ENCODE measurements around the gene CAMKK2. TPM values are rescaled to one million over a fixed set of nuclear protein-coding genes. Genes with fewer than 3 reads are reported as not detected.
A peak's percentile ranks its signal among the peaks of the same experiment; 100 is the strongest.
"Not testable (repeated sequence)": the region's sequence is repeated elsewhere in the genome, so short reads cannot be mapped to it uniquely, and the experiment has no call there.

CAMKK2 gene
- 13.5 and 14.2 TPM in 2 replicates for total RNA-seq (2014; rRNA removed)
- polyA plus RNA-seq (2012): 16.7 TPM

GRCh38 chr12:121296618-121297434, at the start of gene CAMKK2:
CAMKK2 (minus strand) TSS chr12:121296709; CDS start chr12:121274526, 22,183 bp downstream.
- peak; percentile 68 for DNase-seq (ENCODE audit: low read depth)

DNA sequence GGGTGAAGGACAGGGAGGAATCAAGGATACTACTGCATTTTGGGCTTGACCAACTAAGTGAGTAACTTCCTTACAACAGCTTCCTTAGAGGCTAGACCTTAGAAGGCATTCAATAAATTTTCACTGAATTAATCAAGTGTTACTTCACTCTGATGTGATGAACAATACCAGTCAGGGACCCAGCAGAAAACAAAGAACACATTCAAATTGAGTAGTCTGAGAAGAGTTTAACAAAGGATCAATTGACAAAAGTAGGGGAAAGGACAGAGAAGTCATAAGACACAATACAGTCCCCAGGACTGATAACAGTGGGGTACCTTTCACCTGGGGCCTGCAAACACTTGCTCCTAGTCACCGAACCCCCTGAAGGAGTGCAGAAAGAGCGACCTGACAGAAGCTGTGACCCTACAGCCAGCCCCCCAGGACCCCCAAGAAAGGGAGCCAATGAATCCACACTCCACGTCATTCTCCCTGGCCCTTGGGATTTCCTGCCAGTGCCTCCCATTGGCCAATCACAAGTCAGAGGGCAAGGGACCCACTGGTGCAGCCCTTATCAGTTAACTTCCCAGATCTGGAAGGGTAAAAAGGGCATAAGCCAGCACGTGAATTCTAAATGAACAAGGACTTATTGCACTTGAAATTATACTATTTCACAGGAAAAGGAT, 48.8 kb upstream of the CAMKK2 start:
- DNase-seq (ENCODE audit: low read depth): no peak

DNA sequence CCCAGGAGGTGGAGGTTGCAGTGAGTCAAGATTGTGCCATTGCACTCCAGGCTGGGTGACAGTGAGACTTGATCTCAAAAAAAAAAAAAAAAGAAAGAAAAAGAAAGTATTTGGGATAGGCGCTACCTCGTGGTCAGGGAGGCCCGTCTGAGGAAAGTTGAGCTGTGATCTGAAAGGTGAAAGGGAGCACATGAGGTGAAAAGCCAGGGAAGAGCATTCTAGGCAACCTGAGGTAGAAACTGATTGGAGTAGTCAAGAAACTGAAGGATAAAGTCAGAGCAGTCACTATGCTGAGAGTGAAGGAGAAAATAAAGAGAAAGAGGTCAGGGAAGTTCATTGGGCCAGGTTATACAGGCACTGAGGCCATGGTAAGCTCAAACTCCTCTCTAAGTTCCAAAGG, 48.0 kb upstream of the CAMKK2 start:
- no peak for DNase-seq (ENCODE audit: low read depth)

DNA sequence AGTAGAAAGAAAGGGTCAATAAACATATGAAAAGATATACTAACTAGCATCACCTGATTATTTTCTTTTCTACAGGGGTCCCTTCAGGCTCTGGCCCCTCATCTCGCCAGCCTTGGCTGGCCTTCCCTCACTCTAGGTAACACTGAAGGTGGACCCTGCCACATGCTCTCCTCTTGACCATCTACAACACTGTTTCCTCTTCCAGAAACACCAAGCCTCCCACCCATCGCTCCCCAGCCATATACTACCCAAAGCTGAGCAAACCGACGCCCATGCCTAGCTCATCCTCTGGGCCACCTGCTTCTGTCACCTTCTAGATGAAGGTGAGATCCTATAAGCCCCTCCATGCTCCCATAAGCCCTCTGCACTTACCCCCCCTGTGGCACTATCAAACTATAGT, 40.9 kb upstream of the CAMKK2 start:
- DNase-seq (ENCODE audit: low read depth): no peak

DNA sequence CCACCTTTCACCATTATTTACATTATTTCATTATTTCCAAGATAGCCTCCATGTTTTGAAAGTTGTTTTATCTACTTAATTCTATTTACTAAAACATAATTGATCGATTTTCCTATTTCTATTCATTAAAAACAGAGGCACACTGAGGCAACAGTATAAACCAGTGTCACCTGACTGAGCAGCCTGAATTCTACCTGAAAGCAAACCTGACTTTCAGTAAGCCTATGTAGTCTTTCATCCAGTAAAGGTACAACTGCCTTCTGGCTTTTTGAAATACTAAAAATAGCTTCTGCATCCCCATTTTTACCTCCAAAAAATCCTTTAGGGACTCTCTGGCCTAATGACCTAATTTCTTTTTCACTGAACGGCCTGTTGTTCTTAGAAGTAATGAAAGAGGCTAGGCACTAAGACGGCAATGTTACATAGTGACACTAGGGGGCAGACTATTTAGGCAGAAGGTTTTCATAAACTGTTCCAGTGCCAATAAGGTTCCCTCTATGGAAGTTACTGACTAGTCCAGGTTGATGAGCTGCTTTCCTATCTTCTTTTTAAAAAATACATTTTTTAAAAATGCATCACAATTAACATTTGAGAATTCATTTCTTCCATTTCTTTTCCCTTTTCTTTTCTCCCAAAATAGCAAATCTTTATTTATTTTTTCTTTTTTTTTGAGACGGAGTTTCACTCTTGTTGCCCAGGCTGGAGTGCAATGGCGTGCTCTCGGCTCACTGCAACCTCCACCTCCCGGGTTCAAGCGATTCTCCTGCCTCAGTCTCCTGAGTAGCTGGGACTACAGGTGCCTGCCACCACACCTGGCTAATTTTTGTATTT, 38.2 kb upstream of the CAMKK2 start:
- DNase-seq (ENCODE audit: low read depth): peak; percentile 64

DNA sequence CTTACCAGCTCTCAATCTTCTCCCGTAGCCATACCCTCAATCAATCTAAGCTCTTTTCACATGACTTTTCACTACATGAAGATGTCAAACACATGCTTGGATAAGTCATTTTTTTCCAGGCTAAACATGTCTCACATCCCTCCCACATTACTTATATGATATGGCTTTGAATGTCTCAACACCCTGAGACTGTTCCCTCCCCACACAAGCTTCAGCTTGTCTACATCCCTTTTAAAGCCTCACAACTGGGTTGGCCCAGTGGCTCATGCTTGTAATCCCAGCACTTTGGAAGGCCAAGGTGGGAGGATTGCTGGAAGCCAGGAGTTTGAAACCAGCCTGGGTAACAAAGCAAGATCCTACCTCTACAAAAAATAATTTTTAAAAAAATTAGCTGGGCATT, 37.2 kb upstream of the CAMKK2 start:
- DNase-seq (ENCODE audit: low read depth): no peak

DNA sequence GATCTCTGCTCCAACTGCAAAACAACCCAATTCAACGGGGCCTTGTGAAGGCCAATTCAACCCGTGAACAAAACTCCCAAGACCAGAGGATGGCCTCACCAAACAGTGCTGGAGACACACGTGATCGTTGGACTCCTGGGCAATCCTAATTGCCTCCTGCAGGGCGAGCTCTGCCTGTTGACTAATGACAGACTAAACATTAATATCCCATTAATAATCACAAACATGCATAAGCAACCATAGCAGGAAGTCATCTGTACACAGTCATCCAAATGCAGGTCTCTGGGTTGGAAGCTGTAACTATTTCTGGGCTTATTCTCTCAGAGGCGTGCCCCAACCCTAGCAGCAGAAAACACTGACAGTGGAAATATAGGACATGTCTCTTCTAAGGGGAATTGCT, 34.7 kb upstream of the CAMKK2 start:
- DNase-seq (ENCODE audit: low read depth): no peak

DNA sequence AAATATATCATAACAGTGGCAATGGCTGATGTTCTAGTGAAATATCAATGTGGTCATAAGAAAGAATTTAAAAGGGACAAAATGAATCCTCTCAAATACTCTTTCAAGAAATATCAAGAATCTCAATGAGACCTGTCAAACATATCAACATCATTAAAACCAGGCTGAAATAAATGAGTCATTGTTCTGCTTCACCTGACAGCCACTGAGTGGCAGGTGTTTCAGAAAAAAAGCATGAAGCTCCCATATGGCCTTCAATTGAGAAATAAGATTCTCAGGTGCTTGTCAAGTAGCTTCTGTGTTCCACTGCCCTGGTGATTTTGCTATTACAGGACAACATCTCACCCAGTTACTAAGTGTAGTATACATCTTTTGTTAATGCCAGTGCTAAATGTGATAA, 34.2 kb upstream of the CAMKK2 start:
- no peak for DNase-seq (ENCODE audit: low read depth)

- DNase-seq (ENCODE audit: low read depth): no peak
Observed at GRCh38 chr12:121330195-121330594, 33.7 kb upstream of the CAMKK2 start.

DNA sequence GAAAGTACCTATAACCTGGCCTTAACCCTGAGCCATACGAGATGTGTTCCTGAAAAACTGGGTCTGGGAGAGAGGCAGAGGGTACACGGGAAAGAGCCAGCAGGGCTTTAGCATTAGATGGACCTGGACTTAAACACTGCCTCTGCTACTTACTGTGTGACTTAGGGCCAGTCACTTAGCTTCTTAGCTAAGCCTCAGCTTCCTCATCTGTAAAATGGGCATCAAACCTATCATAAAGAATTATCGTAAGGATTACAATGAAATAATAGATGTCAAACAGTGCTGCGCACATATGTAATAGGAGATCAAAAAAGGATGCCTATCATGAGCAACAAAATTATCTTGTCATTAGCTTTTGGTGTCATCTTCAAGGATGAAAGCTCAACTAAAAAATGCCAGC, 32.1 kb upstream of the CAMKK2 start:
- DNase-seq (ENCODE audit: low read depth): no peak

DNA sequence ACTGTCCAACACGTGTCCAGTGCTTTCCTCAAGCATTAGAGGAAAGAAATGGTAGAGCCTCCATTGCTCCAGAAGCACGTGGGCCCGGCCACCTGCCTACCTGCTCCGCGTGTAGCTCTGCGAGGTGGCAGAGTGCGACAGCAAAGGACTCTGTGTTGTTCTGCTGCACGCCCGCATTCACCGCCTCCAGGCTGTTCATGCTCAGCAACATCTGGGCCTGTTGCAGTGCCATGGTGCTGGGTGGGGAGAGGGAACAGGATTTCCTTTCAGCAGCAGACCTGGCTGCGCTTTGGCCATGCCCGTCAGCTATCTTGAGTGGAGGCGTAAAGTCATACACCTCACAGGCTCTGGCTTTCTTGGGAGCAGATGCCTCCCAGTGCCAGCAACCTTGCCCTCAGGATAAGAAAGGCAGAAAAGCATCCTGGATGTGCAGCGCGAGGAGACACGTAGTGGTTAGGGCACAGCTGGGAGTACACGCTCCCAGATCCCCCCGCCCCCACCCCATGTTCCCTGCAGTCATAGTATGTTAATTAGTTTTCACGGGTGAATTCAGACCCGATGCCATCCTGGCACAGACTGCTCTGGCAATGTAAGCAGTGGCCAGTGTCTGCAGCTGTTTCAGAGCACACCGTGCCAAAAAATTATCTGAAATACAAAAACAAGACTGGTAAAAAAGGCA, 30.6 kb upstream of the CAMKK2 start:
- DNase-seq (ENCODE audit: low read depth): no peak

DNA sequence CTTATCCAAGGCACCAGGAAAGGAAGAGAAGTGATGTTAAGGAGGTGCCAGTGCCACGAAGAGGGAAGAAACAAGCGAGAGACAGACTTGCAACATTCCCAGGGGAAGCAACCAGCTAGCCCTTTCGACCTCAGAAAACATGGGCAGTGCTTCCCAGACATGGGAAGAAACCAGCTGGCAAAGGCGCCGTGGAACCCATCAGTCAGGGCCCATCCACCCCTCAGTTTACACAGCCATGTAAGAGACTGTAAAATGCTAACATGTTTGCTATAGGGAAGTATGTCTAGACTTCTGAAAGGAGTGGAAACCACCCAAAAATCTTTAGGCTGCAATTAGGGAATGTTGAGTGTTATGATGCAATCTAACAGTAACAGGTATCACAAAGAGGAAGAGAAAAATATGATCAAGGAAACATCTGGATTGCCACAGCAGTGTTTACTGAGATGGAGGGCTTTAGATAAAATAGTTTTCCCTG, 29.4 kb upstream of the CAMKK2 start:
- no peak for DNase-seq (ENCODE audit: low read depth)

- DNase-seq (ENCODE audit: low read depth): no peak
Observed at GRCh38 chr12:121323908-121324307, 27.4 kb upstream of the CAMKK2 start.

GRCh38 chr12:121318121-121318520, 21.6 kb upstream of the CAMKK2 start:
- no peak for DNase-seq (ENCODE audit: low read depth)

DNA sequence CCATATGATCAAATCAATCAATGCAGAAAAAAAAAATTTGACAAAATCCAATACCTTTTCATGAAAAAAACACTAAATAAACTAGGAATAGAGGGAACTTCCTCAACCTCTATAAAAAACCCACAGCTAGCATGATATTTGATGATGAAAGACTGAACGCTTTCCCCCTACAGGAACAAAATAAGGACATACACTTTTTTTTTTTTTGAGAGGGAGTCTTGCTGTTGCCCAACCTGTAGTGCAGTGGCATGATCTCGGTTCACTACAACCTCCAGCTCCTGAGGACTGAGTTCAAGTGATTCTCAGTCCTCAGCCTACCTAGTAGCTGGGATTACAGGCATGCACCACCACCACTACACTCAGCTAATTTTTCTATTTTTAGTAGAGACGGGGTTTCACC, 17.9 kb upstream of the CAMKK2 start:
- no peak for DNase-seq (ENCODE audit: low read depth)

DNA sequence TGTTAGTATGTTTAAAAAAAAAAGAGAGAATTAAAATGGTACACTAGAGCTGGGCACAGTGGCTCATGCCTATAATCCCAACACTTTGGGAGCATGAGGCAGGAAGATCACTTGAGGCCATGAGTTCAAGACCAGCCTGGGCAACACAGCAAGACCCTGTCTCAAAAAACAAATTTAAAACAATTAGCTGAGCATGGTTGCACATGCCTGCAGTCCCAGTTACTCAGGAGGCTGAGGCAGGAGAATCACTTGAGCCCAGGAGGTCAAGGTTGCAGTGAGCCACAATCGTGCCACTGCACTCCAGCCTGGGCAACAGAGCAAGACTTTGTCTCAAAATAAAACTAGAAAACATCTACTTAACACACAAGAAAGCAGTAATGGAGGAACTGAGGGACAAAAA, 13.7 kb upstream of the CAMKK2 start:
- DNase-seq (ENCODE audit: low read depth): not testable (repeated sequence)

DNA sequence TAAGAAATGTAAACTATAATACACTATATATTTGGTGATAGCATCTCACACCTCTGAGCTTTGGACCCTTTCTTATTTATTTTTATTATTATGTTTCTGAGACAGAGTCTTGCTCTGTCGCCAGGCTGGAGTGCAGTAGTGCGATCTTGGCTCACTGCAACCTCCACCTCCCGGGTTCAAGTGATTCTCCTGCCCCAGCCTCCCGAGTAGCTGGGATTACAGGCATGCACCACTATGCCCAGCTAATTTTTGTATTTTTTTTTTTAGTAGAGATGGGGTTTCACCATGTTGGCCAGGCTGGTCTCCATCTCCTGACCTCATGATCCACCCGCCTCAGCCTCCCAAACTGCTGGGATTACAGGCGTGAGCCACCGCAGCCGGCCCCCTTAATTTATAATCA, 10.9 kb upstream of the CAMKK2 start:
- not testable (repeated sequence) for DNase-seq (ENCODE audit: low read depth)

- no peak for DNase-seq (ENCODE audit: low read depth)
Observed at GRCh38 chr12:121304306-121304705, 7.8 kb upstream of the CAMKK2 start.

GRCh38 chr12:121301876-121302275, 5.4 kb upstream of the CAMKK2 start:
- peak; percentile 11 for DNase-seq (ENCODE audit: low read depth)

- DNase-seq (ENCODE audit: low read depth): no peak
Observed at GRCh38 chr12:121300083-121300819, 3.7 kb upstream of the CAMKK2 start.

- no peak for DNase-seq (ENCODE audit: low read depth)
Observed at GRCh38 chr12:121299662-121300061, 3.2 kb upstream of the CAMKK2 start.

All from LHCN-M2 (cell line).